ENCODE measurements around the gene PKD1L1. TPM values are rescaled to one million over a fixed set of nuclear protein-coding genes. Genes with fewer than 3 reads are reported as not detected.

The PKD1L1 gene
- under 1 TPM; 0.26 to 0.80 TPM for total RNA-seq
- 1 to 10 TPM in 1 of 2 donors, under 1 TPM in 1; 0.30 to 1.1 TPM for polyA plus RNA-seq
- long read RNA-seq, donor 1: 0 reads
- long read RNA-seq, donor 2: 0 reads
- long read RNA-seq, donor 3: 0 reads
- long read RNA-seq, donor 4: 0 reads
- long read RNA-seq, donor 5: 0 reads

- Histone ChIP-seq H3K4me3 (no peak within 1 kb of the TSS), H3K4me1 (ENCODE audit: control insufficient read depth in 5 of 5, insufficient read depth in 5 of 5, low read length in 5 of 5) (peaks cover 0 to 9% (median 0%) of the 10 kb centered on the region in 5 donors), H3K27ac (ENCODE audit: low read depth in 1 of 2, low read length in 1 of 2) (peak within 1 kb of the TSS; percentile 70 to 75), H3K36me3 (ENCODE audit: control insufficient read depth in 4 of 4, insufficient read depth in 4 of 4, low read length in 4 of 4) (no peaks in the 10 kb centered on the region), H3K9ac (ENCODE audit: insufficient read depth in 1 of 2, low read length in 2 of 2) (no peak within 1 kb of the TSS), H3K27me3 (ENCODE audit: control insufficient read depth in 3 of 3, insufficient read depth in 3 of 3, low read length in 2 of 3) (no peaks in the 10 kb centered on the region), H3K9me3 (ENCODE audit: control insufficient read depth in 4 of 4, insufficient read depth in 3 of 4, low read length in 3 of 4) (no peaks in the 10 kb centered on the region)
- no peak for DNase-seq
- 72 to 86% methylated on average over 7 of the region's 7 CpGs for WGBS, 2 donors
- ATAC-seq (ENCODE audit: insufficient read depth, low FRiP score): no peak
- TF ChIP-seq CTCF (IDR thresholded peaks at IDR 0.05; ENCODE audit: control extremely low read depth, extremely low read depth): no peak
Measured at GRCh38 chr7:47948141-47948790, at the start of gene PKD1L1. Gene PKD1L1, minus strand, starts transcription at chr7:47948466. Its CDS starts 26 bp downstream, at chr7:47948440.

- 72 to 77% methylated on average over 3 of the region's 3 CpGs for WGBS, 2 donors
- Histone ChIP-seq H3K27me3 (ENCODE audit: control insufficient read depth in 3 of 3, insufficient read depth in 3 of 3, low read length in 2 of 3) (no peaks in the 10 kb centered on the region), H3K4me3 (no peak overlapping the region), H3K36me3 (ENCODE audit: control insufficient read depth in 4 of 4, insufficient read depth in 4 of 4, low read length in 4 of 4) (no peaks in the 10 kb centered on the region), H3K9ac (ENCODE audit: insufficient read depth in 1 of 2, low read length in 2 of 2) (no peak overlapping the region), H3K9me3 (ENCODE audit: control insufficient read depth in 4 of 4, insufficient read depth in 3 of 4, low read length in 3 of 4) (peaks cover 0 to 1% (median 0%) of the 10 kb centered on the region in 4 donors), H3K4me1 (ENCODE audit: control insufficient read depth in 5 of 5, insufficient read depth in 5 of 5, low read length in 5 of 5) (peaks cover 0 to 2% (median 0%) of the 10 kb centered on the region in 5 donors), H3K27ac (ENCODE audit: low read depth in 1 of 2, low read length in 1 of 2) (no peak overlapping the region)
- DNase-seq (no peak), ATAC-seq (ENCODE audit: insufficient read depth, low FRiP score) (no peak)
- no peak for TF ChIP-seq CTCF (IDR thresholded peaks at IDR 0.05; ENCODE audit: control extremely low read depth, extremely low read depth)
Measured at GRCh38 chr7:47992446-47992845, 44.2 kb upstream of the PKD1L1 start.

- Histone ChIP-seq H3K27ac (ENCODE audit: low read depth in 1 of 2, low read length in 1 of 2) (peak overlapping the region in 1 of 2 donors; percentile 46), H3K4me3 (peak overlapping the region; percentile 34), H3K9me3 (ENCODE audit: control insufficient read depth in 4 of 4, insufficient read depth in 3 of 4, low read length in 3 of 4) (peaks cover 0 to 1% (median 0%) of the 10 kb centered on the region in 4 donors), H3K27me3 (ENCODE audit: control insufficient read depth in 3 of 3, insufficient read depth in 3 of 3, low read length in 2 of 3) (no peaks in the 10 kb centered on the region), H3K36me3 (ENCODE audit: control insufficient read depth in 4 of 4, insufficient read depth in 4 of 4, low read length in 4 of 4) (no peaks in the 10 kb centered on the region), H3K9ac (ENCODE audit: insufficient read depth in 1 of 2, low read length in 2 of 2) (no peak overlapping the region), H3K4me1 (ENCODE audit: control insufficient read depth in 5 of 5, insufficient read depth in 5 of 5, low read length in 5 of 5) (peaks cover 0 to 2% (median 0%) of the 10 kb centered on the region in 5 donors)
- TF ChIP-seq CTCF (IDR thresholded peaks at IDR 0.05; ENCODE audit: control extremely low read depth, extremely low read depth): peak; percentile 34
- WGBS, 2 donors: 3 to 4% methylated on average over 26 of the region's 26 CpGs
- DNase-seq: peak; percentile 86 to 88 (median 87)
- peak; percentile 94 for ATAC-seq (ENCODE audit: insufficient read depth, low FRiP score)
Measured at GRCh38 chr7:47991741-47992311, 43.6 kb upstream of the PKD1L1 start.

All from lung (tissue), 16 donors.